ENCODE data around the gene ROCK2.
"Not testable (repeated sequence)": the region's sequence is repeated elsewhere in the genome, so short reads cannot be mapped to it uniquely, and the experiment has no call there.

The ROCK2 gene

GRCh38 chr2:11339508-11340083 is 4.8 kb downstream of the ROCK2 start:
- no peaks in the 10 kb centered on the region for H3K27me3 Mint-ChIP-seq (ENCODE audit: low read depth)
- no peak overlapping the region for H3K4me3 Mint-ChIP-seq
- H3K4me1 Mint-ChIP-seq (ENCODE audit: low read depth), result peaks cover 28% of the 10 kb centered on the region

GRCh38 chr2:11338580-11338979 is 5.9 kb downstream of the ROCK2 start:
- no peak for DNase-seq (ENCODE audit: low spot score)
- Mint-ChIP-seq H3K9me3 (peaks cover 4% of the 10 kb centered on the region), H3K27me3 (ENCODE audit: low read depth) (no peaks in the 10 kb centered on the region), H3K36me3 (ENCODE audit: low read depth) (peaks cover 4% of the 10 kb centered on the region), H3K4me3 (no peak overlapping the region), H3K4me1 (ENCODE audit: low read depth) (peaks cover 28% of the 10 kb centered on the region), H3K27ac (no peak overlapping the region)

More at GRCh38 chr2:11339508-11340083, 4.8 kb downstream of the ROCK2 start:
- Mint-ChIP-seq H3K36me3 (ENCODE audit: low read depth) (peaks cover 4% of the 10 kb centered on the region), H3K27ac (no peak overlapping the region), H3K9me3 (peaks cover 4% of the 10 kb centered on the region)
- no peak for DNase-seq (ENCODE audit: low spot score)

- Mint-ChIP-seq H3K27ac (no peak overlapping the region), H3K9me3 (peaks cover 4% of the 10 kb centered on the region), H3K4me1 (ENCODE audit: low read depth) (peaks cover 25% of the 10 kb centered on the region), H3K4me3 (no peak overlapping the region), H3K27me3 (ENCODE audit: low read depth) (no peaks in the 10 kb centered on the region), H3K36me3 (ENCODE audit: low read depth) (peaks cover 4% of the 10 kb centered on the region)
- DNase-seq (ENCODE audit: low spot score), result no peak
Measured at GRCh38 chr2:11337909-11338308, 6.5 kb downstream of the ROCK2 start.

- Mint-ChIP-seq H3K4me1 (ENCODE audit: low read depth) (peaks cover 16% of the 10 kb centered on the region), H3K4me3 (no peak overlapping the region), H3K27ac (no peak overlapping the region), H3K9me3 (peaks cover 4% of the 10 kb centered on the region), H3K36me3 (ENCODE audit: low read depth) (peaks cover 3% of the 10 kb centered on the region), H3K27me3 (ENCODE audit: low read depth) (no peaks in the 10 kb centered on the region)
- no peak for DNase-seq (ENCODE audit: low spot score)
Measured at GRCh38 chr2:11336189-11336588, 8.2 kb downstream of the ROCK2 start.

GRCh38 chr2:11333427-11334183 is 10.8 kb downstream of the ROCK2 start:
- DNase-seq (ENCODE audit: low spot score), result no peak
- Mint-ChIP-seq H3K4me3 (no peak overlapping the region), H3K27ac (no peak overlapping the region), H3K27me3 (ENCODE audit: low read depth) (no peaks in the 10 kb centered on the region), H3K9me3 (peaks cover 4% of the 10 kb centered on the region), H3K36me3 (ENCODE audit: low read depth) (peaks cover 3% of the 10 kb centered on the region), H3K4me1 (ENCODE audit: low read depth) (peaks cover 5% of the 10 kb centered on the region)

- Mint-ChIP-seq H3K4me1 (ENCODE audit: low read depth) (peaks cover 5% of the 10 kb centered on the region), H3K27ac (no peak overlapping the region), H3K27me3 (ENCODE audit: low read depth) (peaks cover 2% of the 10 kb centered on the region), H3K4me3 (no peak overlapping the region), H3K36me3 (ENCODE audit: low read depth) (peaks cover 3% of the 10 kb centered on the region), H3K9me3 (peaks cover 4% of the 10 kb centered on the region)
- DNase-seq (ENCODE audit: low spot score), result no peak
Measured at GRCh38 chr2:11332596-11332995, 11.8 kb downstream of the ROCK2 start.

GRCh38 chr2:11330457-11331142 is 13.8 kb downstream of the ROCK2 start:
- Mint-ChIP-seq H3K4me1 (ENCODE audit: low read depth) (peaks cover 5% of the 10 kb centered on the region), H3K9me3 (no peaks in the 10 kb centered on the region), H3K27me3 (ENCODE audit: low read depth) (peaks cover 2% of the 10 kb centered on the region), H3K27ac (no peak overlapping the region), H3K4me3 (no peak overlapping the region), H3K36me3 (ENCODE audit: low read depth) (peaks cover 1% of the 10 kb centered on the region)
- no peak for DNase-seq (ENCODE audit: low spot score)

- Mint-ChIP-seq H3K36me3 (ENCODE audit: low read depth) (peaks cover 1% of the 10 kb centered on the region), H3K27me3 (ENCODE audit: low read depth) (peaks cover 2% of the 10 kb centered on the region), H3K4me3 (no peak overlapping the region), H3K27ac (no peak overlapping the region), H3K9me3 (no peaks in the 10 kb centered on the region), H3K4me1 (ENCODE audit: low read depth) (peaks cover 5% of the 10 kb centered on the region)
- DNase-seq (ENCODE audit: low spot score), result no peak
Measured at GRCh38 chr2:11329776-11330175, 14.7 kb downstream of the ROCK2 start.

- not testable (repeated sequence) for H3K9me3 Mint-ChIP-seq; DNase-seq (ENCODE audit: low spot score); H3K27me3 Mint-ChIP-seq (ENCODE audit: low read depth); H3K36me3 Mint-ChIP-seq (ENCODE audit: low read depth); H3K4me1 Mint-ChIP-seq (ENCODE audit: low read depth); H3K4me3 Mint-ChIP-seq; H3K27ac Mint-ChIP-seq
Measured at GRCh38 chr2:11328522-11328921, 15.9 kb downstream of the ROCK2 start.

GRCh38 chr2:11327871-11328270 is 16.6 kb downstream of the ROCK2 start:
- Mint-ChIP-seq H3K4me3 (no peak overlapping the region), H3K27ac (no peak overlapping the region), H3K27me3 (ENCODE audit: low read depth) (peaks cover 2% of the 10 kb centered on the region), H3K36me3 (ENCODE audit: low read depth) (peaks cover 1% of the 10 kb centered on the region), H3K9me3 (no peaks in the 10 kb centered on the region), H3K4me1 (ENCODE audit: low read depth) (peaks cover 5% of the 10 kb centered on the region)
- DNase-seq (ENCODE audit: low spot score), result no peak

- Mint-ChIP-seq H3K27me3 (ENCODE audit: low read depth) (peaks cover 2% of the 10 kb centered on the region), H3K36me3 (ENCODE audit: low read depth) (no peaks in the 10 kb centered on the region), H3K9me3 (no peaks in the 10 kb centered on the region), H3K4me3 (no peak overlapping the region), H3K27ac (no peak overlapping the region), H3K4me1 (ENCODE audit: low read depth) (peaks cover 5% of the 10 kb centered on the region)
- no peak for DNase-seq (ENCODE audit: low spot score)
Measured at GRCh38 chr2:11326677-11327211, 17.7 kb downstream of the ROCK2 start.

- no peak overlapping the region for H3K4me3 Mint-ChIP-seq
- no peak for DNase-seq (ENCODE audit: low spot score)
- H3K27me3 Mint-ChIP-seq (ENCODE audit: low read depth), result peaks cover 2% of the 10 kb centered on the region
- no peaks in the 10 kb centered on the region for H3K36me3 Mint-ChIP-seq (ENCODE audit: low read depth)
- no peaks in the 10 kb centered on the region for H3K9me3 Mint-ChIP-seq
- no peak overlapping the region for H3K27ac Mint-ChIP-seq
- peaks cover 3% of the 10 kb centered on the region for H3K4me1 Mint-ChIP-seq (ENCODE audit: low read depth)
Measured at GRCh38 chr2:11325961-11326676, 18.3 kb downstream of the ROCK2 start.

- H3K36me3 Mint-ChIP-seq (ENCODE audit: low read depth), result peaks cover 7% of the 10 kb centered on the region
- H3K27me3 Mint-ChIP-seq (ENCODE audit: low read depth), result no peaks in the 10 kb centered on the region
- DNase-seq (ENCODE audit: low spot score), result no peak
- H3K9me3 Mint-ChIP-seq, result no peaks in the 10 kb centered on the region
- H3K27ac Mint-ChIP-seq, result no peak overlapping the region
- no peak overlapping the region for H3K4me3 Mint-ChIP-seq
- H3K4me1 Mint-ChIP-seq (ENCODE audit: low read depth), result no peaks in the 10 kb centered on the region
Measured at GRCh38 chr2:11321847-11322246, 22.6 kb downstream of the ROCK2 start.
